HepG2 (cell line): ENCODE measurements around the gene ADAMTS16. TPM values are rescaled to one million over a fixed set of nuclear protein-coding genes. Genes with fewer than 3 reads are reported as not detected.

ENCODE experiments used
- ATAC-seq: fragments of 200-7000 bp; cut with Tn5 transposase; 3 replicates; pipeline ENCODE4 v1.9.1; 2020; ENCODE audit warnings: mild to moderate bottlenecking, moderate library complexity
- Bru-seq: library from RNA; stranded (reverse); fragments of 400-500 nt; gene quantifications from one replicate; lab custom pipeline; 2021; lab: Mats Ljungman, UMichigan
- BruChase-seq, 2 experiments: library from RNA; stranded (reverse); fragments of 400-500 nt; gene quantifications; one replicate each; lab custom pipeline; 2021; lab: Mats Ljungman, UMichigan
- BruUV-seq: library from RNA; stranded (reverse); fragments of 400-500 nt; replicated peaks from 2 replicates; lab custom pipeline; 2021; lab: Mats Ljungman, UMichigan
- CTCF ChIA-PET: fragments of 300-600 bp; formaldehyde crosslinking; extraction: SDS; loops from one replicate; lab custom pipeline; 2021; ENCODE audit warnings: low total read pairs, inconsistent platforms, low intra/inter-chr PET ratio; lab: Yijun Ruan, JAX
- POLR2A ChIA-PET: fragments of 350-600 bp; sonication (Branson Sonifier 250); formaldehyde crosslinking; loops from one replicate; lab custom pipeline; 2020; ENCODE audit warnings: antibody characterized with exemption, inconsistent platforms; lab: Yijun Ruan, JAX
- DNase-seq: peaks from one replicate; pipeline ENCODE4 v3.0.0-alpha.2; 2015; ENCODE audit warnings: low spot score
- FAIRE-seq: peaks from 3 replicates; lab custom pipeline; 2011; peaks lifted over from hg19 to GRCh38; lab: Jason Lieb, UNC
- H2AFZ ChIP-seq: one replicate; pipeline ENCODE4 v1.6.1; 2011; ENCODE audit warnings: low read length, inconsistent platforms
- H3K27ac ChIP-seq: fragments of 300-600 bp; 3 replicates; pipeline ENCODE4 v1.8.0; 2011; ENCODE audit warnings: mixed run types, mild to moderate bottlenecking, mixed read lengths, low read length, inconsistent platforms; ENCODE audit not compliant: insufficient read depth; ENCODE audit errors: extremely low read length
- H3K27me3 ChIP-seq, 2 experiments: fragments of 200-600 bp in 1 of 2; 2 replicates in 1 of 2; 3 replicates in 1 of 2; pipeline versions ENCODE4 v1.6.0 to v1.8.0; 2011; ENCODE audit warnings: low read length in 2 of 2, mild to moderate bottlenecking in 2 of 2, moderate library complexity in 2 of 2, inconsistent platforms in 1 of 2; ENCODE audit not compliant: insufficient read depth in 2 of 2, control insufficient read depth in 1 of 2
- H3K36me3 ChIP-seq, 2 experiments: fragments of 200-600 bp in 1 of 2; replicated peaks in 1 of 2; 2 replicates in 1 of 2; 3 replicates in 1 of 2; pipeline versions ENCODE4 v1.5.1 to v1.8.0; 2011; ENCODE audit warnings: low read length in 2 of 2, inconsistent platforms in 1 of 2; ENCODE audit not compliant: insufficient read depth in 2 of 2, control insufficient read depth in 1 of 2
- H3K4me1 ChIP-seq: 2 replicates; pipeline ENCODE4 v1.5.1; 2012; ENCODE audit warnings: low read length, inconsistent platforms; ENCODE audit not compliant: insufficient read depth
- H3K4me2 ChIP-seq: 2 replicates; pipeline ENCODE4 v1.6.0; 2011; ENCODE audit warnings: low read depth, low read length, inconsistent platforms
- H3K4me3 ChIP-seq, 3 experiments: fragments of 200-600 bp in 1 of 3; sonication (generic), shearing (Covaris generic) in 1 of 3; replicated peaks in 1 of 3; 2 replicates each; pipeline ENCODE4 v1.5.1; 2011 to 2016; ENCODE audit warnings: low read length in 3 of 3, inconsistent platforms in 2 of 3, low read depth in 2 of 3, mild to moderate bottlenecking in 2 of 3, control low read depth in 1 of 3, mixed read lengths in 1 of 3; ENCODE audit not compliant: insufficient read depth in 1 of 3
- H3K79me2 ChIP-seq: one replicate; pipeline ENCODE4 v1.6.1; 2011; ENCODE audit warnings: low read length, inconsistent platforms; ENCODE audit not compliant: insufficient read depth
- H3K9ac ChIP-seq: 2 replicates; pipeline ENCODE4 v1.6.0; 2011; ENCODE audit warnings: mild to moderate bottlenecking, low read depth, low read length, inconsistent platforms; ENCODE audit not compliant: insufficient read depth
- H3K9me3 ChIP-seq: 2 replicates; pipeline ENCODE4 v1.5.1; 2012; ENCODE audit warnings: mild to moderate bottlenecking, low read length
- H4K20me1 ChIP-seq: 2 replicates; pipeline ENCODE4 v1.6.0; 2011; ENCODE audit warnings: inconsistent platforms, mild to moderate bottlenecking, low read length, moderate library complexity; ENCODE audit not compliant: insufficient read depth
- DPF2 ChIP-seq: sonication (generic); formaldehyde crosslinking; IDR thresholded peaks from 2 replicates; pipeline ENCODE4 v1.4.0; 2020; ENCODE audit warnings: mild to moderate bottlenecking, low read depth, missing genetic modification reagents, borderline replicate concordance
- GABPB1 ChIP-seq: IDR thresholded peaks from 2 replicates; pipeline ENCODE4 v1.6.1; 2016; ENCODE audit warnings: mild to moderate bottlenecking, missing genetic modification reagents, moderate library complexity, missing compliant biosample characterization
- GLI4 ChIP-seq: sonication (generic); formaldehyde crosslinking; IDR thresholded peaks from 2 replicates; pipeline ENCODE4 v1.5.1; 2020; ENCODE audit warnings: missing genetic modification reagents, mild to moderate bottlenecking, moderate library complexity, borderline replicate concordance
- NAIF1 ChIP-seq: sonication (generic); formaldehyde crosslinking; IDR thresholded peaks from 2 replicates; pipeline ENCODE4 v1.5.0; 2020; ENCODE audit warnings: mild to moderate bottlenecking, missing genetic modification reagents, borderline replicate concordance
- PRDM10 ChIP-seq: sonication (generic); formaldehyde crosslinking; IDR thresholded peaks from 2 replicates; pipeline ENCODE4 v1.4.0; 2020; ENCODE audit warnings: low read depth, missing genetic modification reagents
- REST ChIP-seq, 2 experiments: IDR thresholded peaks; 2 replicates each; pipeline ENCODE4 v1.6.1; 2011 to 2012; ENCODE audit warnings: low read length in 2 of 2, borderline replicate concordance in 1 of 2, low read depth in 1 of 2, mild to moderate bottlenecking in 1 of 2, moderate library complexity in 1 of 2
- TSC22D2 ChIP-seq: sonication (generic); formaldehyde crosslinking; IDR thresholded peaks from 2 replicates; pipeline ENCODE4 v1.5.1; 2020; ENCODE audit warnings: missing genetic modification reagents, mild to moderate bottlenecking, borderline replicate concordance
- ZKSCAN5 ChIP-seq: sonication (generic); formaldehyde crosslinking; IDR thresholded peaks from 2 replicates; pipeline ENCODE4 v1.5.1; 2020; ENCODE audit warnings: mild to moderate bottlenecking, missing genetic modification reagents
- ZNF460 ChIP-seq: sonication (generic); formaldehyde crosslinking; IDR thresholded peaks from 2 replicates; pipeline ENCODE4 v1.5.1; 2020; ENCODE audit warnings: missing genetic modification reagents, mild to moderate bottlenecking, borderline replicate concordance
- WGBS: methylation state at CpG from one replicate; pipeline ENCODE4 v1.1.6; 2017; ENCODE audit warnings: low lambda C conversion rate; 5-methylcytosine and 5-hydroxymethylcytosine counted together
- in situ Hi-C: cut with HindIII; loops from 2 replicates; pipeline ENCODE4 v1.10.0; 2017; ENCODE audit warnings: low pct_unique_long_range_greater_than_20kb; ENCODE audit not compliant: extremely low pct_ligation_motif_present
- intact Hi-C: fragments of 100-400 bp; cut with micrococcal nuclease; formaldehyde crosslinking; loops from one replicate; pipeline ENCODE4 v1.10.0; 2022; ENCODE audit not compliant: unreplicated experiment
- long read RNA-seq, 2 experiments: library from RNA in 1 of 2; library from polyadenylated mRNA in 1 of 2; stranded (forward) in 1 of 2; unstranded in 1 of 2; transcript quantifications; one replicate each; pipeline ENCODE4 v2.0.0, GENCODE V29; 2019 to 2022
- polyA minus RNA-seq, 3 experiments: library from RNA; depleted of rRNA, polyadenylated mRNA; stranded (reverse); fragments of >200 nt; gene quantifications; 2 replicates each; pipeline ENCODE4 v1.2.3, GENCODE V29; 2011; ENCODE audit warnings: low replicate concordance in 1 of 3
- polyA plus RNA-seq, 8 experiments: library from polyadenylated mRNA; depleted of rRNA in 3 of 8; stranded (reverse) in 7 of 8; unstranded in 1 of 8; fragments of >200 nt; fragmentation: Illumina TruSeq in 4 of 8; extraction: Trizol in 4 of 8; gene quantifications; 2 replicates each; pipeline versions ENCODE4 v1.2.1 to v1.2.3, GENCODE V29; 2011 to 2016; ENCODE audit warnings: low read depth in 4 of 8, missing spikeins in 1 of 8, mixed read lengths in 1 of 8; ENCODE audit not compliant: insufficient read depth in 1 of 8
- total RNA-seq, 5 experiments: library from RNA; depleted of rRNA; stranded (reverse); fragments of >200 nt; fragmentation: Illumina TruSeq; extraction: Trizol; gene quantifications; 2 replicates each; pipeline ENCODE4 v1.2.3, GENCODE V29; 2016; ENCODE audit warnings: low read depth in 1 of 5

ADAMTS16 gene
- total RNA-seq (2016; rRNA removed; fragmentation: Illumina TruSeq; extraction: Trizol) (0.02 and 0.07 TPM in 2 replicates), polyA plus RNA-seq (2011; rRNA removed) (0.03 and 0.04 TPM in 2 replicates), polyA minus RNA-seq (2011; rRNA and poly(A)+ RNA removed; ENCODE audit: low replicate concordance) (0.06 and 0.12 TPM in 2 replicates), Bru-seq, nascent RNA (percentile 8 among the genes with signal in this experiment), BruChase-seq, experiment 1, labeled RNA remaining after a 6-hour chase (percentile 2 among the genes with signal in this experiment), BruChase-seq, experiment 2, labeled RNA remaining after a 2-hour chase (percentile 8 among the genes with signal in this experiment)
- total RNA-seq (2016; cell fraction: cytosol; rRNA removed; fragmentation: Illumina TruSeq; extraction: Trizol; ENCODE audit: low read depth): not detected in 2 replicates
- 0.06 TPM in 1 of 2 replicates, not detected in the other for total RNA-seq (2016; cell fraction: insoluble cytoplasmic fraction; rRNA removed; fragmentation: Illumina TruSeq; extraction: Trizol)
- 0.06 TPM in 1 of 2 replicates, not detected in the other for total RNA-seq (2016; cell fraction: membrane; rRNA removed; fragmentation: Illumina TruSeq; extraction: Trizol)
- total RNA-seq (2016; cell fraction: nucleus; rRNA removed; fragmentation: Illumina TruSeq; extraction: Trizol): 0.12 and 0.31 TPM in 2 replicates
- 0.03 TPM in 2 replicates for polyA plus RNA-seq (2011; cell fraction: cytosol; rRNA removed)
- polyA plus RNA-seq (2011; cell fraction: nucleus; rRNA removed): 0.08 and 0.14 TPM in 2 replicates
- 0.16 and 0.47 TPM in 2 replicates for polyA plus RNA-seq (2012)
- polyA plus RNA-seq (2016; cell fraction: cytosol; fragmentation: Illumina TruSeq; extraction: Trizol; ENCODE audit: low read depth): not detected in 2 replicates
- not detected in 2 replicates for polyA plus RNA-seq (2016; cell fraction: insoluble cytoplasmic fraction; fragmentation: Illumina TruSeq; extraction: Trizol; ENCODE audit: low read depth)
- 0.03 TPM in 1 of 2 replicates, not detected in the other for polyA plus RNA-seq (2016; cell fraction: membrane; fragmentation: Illumina TruSeq; extraction: Trizol; ENCODE audit: low read depth)
- not detected in 2 replicates for polyA plus RNA-seq (2016; cell fraction: nucleus; fragmentation: Illumina TruSeq; extraction: Trizol; ENCODE audit: insufficient read depth, low read depth)
- polyA minus RNA-seq (2011; cell fraction: cytosol; rRNA and poly(A)+ RNA removed): not detected in 2 replicates
- polyA minus RNA-seq (2011; cell fraction: nucleus; rRNA and poly(A)+ RNA removed): 0.26 and 0.37 TPM in 2 replicates
- long read RNA-seq, experiment 1: 0 reads
- long read RNA-seq, experiment 2: 0 reads

- Histone ChIP-seq H3K4me3 (peak within 1 kb of the TSS; percentile 32 to 66 (median 44); a peak in 5 of 6 replicates), H3K9me3 (no peaks in the 10 kb centered on the region), H3K9ac (no peak within 1 kb of the TSS), H3K27ac (no peak within 1 kb of the TSS), H3K79me2 (no peaks in the 10 kb centered on the region), H4K20me1 (no peaks in the 10 kb centered on the region), H3K4me1 (peaks cover 32% of the 10 kb centered on the region), H3K36me3 (no peaks in the 10 kb centered on the region), H3K4me2 (peak within 1 kb of the TSS; percentile 67), H2AFZ (no peak within 1 kb of the TSS), H3K27me3 (peaks cover 0 to 12% of the 10 kb centered on the region in 2 experiments; a peak in 3 of 5 replicates)
- WGBS: 22% methylated on average over 56 of the region's 76 CpGs
- ChIA-PET POLR2A (interaction anchor here (0.7 kb wide), 1 partner anchor 212 kb away, joined by 4 read pairs; no protein-coding TSS in a partner anchor), CTCF (interaction anchor here (2.7 kb wide), 1 partner anchor 255 kb away, joined by 17 read pairs; no protein-coding TSS in a partner anchor)
- peak; percentile 26 for ATAC-seq
- in situ Hi-C loops: loop anchor here (10.0 to 25.0 kb wide), 2 partner anchors 265 to 272 kb away; partner anchors contain the start of gene ICE1
- DNase-seq: no peak
- BruUV-seq: no TSS peak
- FAIRE-seq: no peak
- intact Hi-C loops: loop anchor here (2.0 to 5.0 kb wide), 2 partner anchors 201 to 263 kb away; no protein-coding TSS in a partner anchor
- TF ChIP-seq GABPB1: peak; percentile 17; the same call in 1 of the 2 replicates
- TF ChIP-seq ZKSCAN5 (CRISPR knock-in tag): 0 out of 2 replicates have a peak, but pooled peaks have one; percentile 28
- no peak for TF ChIP-seq DPF2 (CRISPR knock-in tag)
- no peak for TF ChIP-seq PRDM10
- no peak for TF ChIP-seq TSC22D2 (CRISPR knock-in tag)
- TF ChIP-seq REST (IDR thresholded peaks at IDR 0.05; ENCODE audit: borderline replicate concordance in 1 of 2, low read depth in 1 of 2, low read length in 2 of 2): no peak
- no peak for TF ChIP-seq GLI4 (CRISPR knock-in tag)
- no peak for TF ChIP-seq ZNF460 (CRISPR knock-in tag)
- TF ChIP-seq NAIF1 (CRISPR knock-in tag): no peak
Observed at GRCh38 chr5:5139777-5140478, at the start of gene ADAMTS16. TSS of gene ADAMTS16 (plus strand) at chr5:5140330. CDS start at chr5:5140468, 138 bp downstream.
